Measurements from ENCODE around the gene ERVH48-1.
"Not testable (repeated sequence)": the region's sequence is repeated elsewhere in the genome, so short reads cannot be mapped to it uniquely, and the experiment has no call there.

Gene ERVH48-1

DNA sequence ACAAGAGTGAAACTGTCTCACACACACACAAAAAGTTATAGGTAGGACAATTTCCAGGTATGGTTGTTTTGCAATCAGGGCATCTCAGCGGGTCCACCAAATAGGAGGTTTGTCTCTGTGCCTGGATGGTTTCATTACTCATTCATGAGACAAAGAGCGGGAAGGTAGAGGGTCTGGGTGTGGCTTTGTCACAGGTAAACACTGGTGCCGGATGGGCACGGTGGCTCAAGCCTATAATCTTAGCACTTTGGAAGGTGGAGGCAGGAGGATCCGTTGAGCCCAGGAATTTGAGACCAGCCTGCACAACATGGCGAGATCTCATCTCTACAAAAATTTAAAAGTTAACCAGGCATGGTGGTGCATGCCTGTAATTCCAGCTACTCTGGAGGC, 16.3 kb upstream of the ERVH48-1 start:
- in situ Hi-C loops (cut with MboI; ENCODE audit: low sequenced_read_pairs) = no loop called here

DNA sequence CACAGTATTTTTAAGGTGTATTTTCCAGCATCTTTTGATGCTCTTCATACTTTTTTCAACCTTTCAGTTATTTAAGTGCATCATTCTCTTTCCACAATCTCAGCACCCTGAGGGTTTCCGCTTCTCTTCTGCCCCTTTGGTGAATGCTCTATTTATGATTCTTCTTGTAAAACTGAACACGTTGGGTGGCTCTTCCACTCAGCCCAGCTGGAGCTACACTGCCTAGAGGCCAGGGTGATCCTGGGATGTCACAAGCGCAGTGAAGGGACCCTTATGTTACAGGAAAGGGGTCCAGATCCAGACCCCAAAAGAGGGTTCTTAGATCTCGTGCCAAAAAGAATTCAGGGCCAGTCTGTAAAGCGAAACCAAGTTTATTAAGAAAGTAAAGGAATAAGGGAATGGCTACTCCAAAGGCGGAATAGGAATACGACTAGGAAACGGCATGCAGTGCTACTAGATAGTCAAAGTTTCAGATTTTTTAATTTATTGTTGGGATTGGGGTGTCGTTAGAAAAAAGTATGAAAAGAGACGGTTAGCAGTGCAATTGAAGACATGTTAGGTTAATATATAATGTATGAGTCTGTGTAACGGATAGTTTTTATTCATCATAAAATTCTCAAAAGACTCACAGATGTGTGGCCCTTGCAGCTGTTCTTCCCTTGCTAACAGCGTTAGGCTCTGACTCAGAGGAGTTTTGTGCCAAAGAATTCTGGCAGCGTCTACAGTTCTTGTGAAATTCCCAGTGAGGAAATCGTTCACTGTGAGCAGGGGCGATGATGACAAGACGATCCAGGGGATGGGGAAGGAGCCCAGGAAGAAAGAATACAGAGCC, 14.4 kb upstream of the ERVH48-1 start:
- in situ Hi-C loops (cut with MboI; ENCODE audit: low sequenced_read_pairs) = no loop called here

DNA sequence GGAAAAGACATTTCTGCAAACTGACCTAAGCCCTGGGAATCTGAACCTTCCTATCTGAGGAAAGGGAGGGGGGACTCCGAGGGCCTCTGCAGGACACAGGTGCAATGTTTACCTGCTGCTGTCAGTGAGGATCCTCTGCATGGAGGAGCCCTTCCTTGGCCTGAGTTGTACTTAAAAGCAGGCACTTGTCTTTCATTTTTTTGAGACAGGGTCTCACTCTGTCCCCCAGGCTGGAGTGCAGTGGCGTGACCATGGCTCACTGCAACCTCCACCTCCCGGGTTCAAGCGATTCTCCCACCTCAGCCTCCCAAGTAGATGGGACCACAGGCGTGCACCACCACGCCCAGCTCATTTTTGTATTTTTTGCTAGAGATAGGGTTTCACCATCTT, 13.2 kb upstream of the ERVH48-1 start:
- in situ Hi-C loops (cut with MboI; ENCODE audit: low sequenced_read_pairs) = not testable (repeated sequence)

- in situ Hi-C loops (cut with MboI; ENCODE audit: low sequenced_read_pairs) = no loop called here
Observed at GRCh38 chr21:42937960-42938605, 12.7 kb upstream of the ERVH48-1 start.

- in situ Hi-C loops (cut with MboI; ENCODE audit: low sequenced_read_pairs) = not testable (repeated sequence)
Observed at GRCh38 chr21:42937034-42937940, 11.9 kb upstream of the ERVH48-1 start.

DNA sequence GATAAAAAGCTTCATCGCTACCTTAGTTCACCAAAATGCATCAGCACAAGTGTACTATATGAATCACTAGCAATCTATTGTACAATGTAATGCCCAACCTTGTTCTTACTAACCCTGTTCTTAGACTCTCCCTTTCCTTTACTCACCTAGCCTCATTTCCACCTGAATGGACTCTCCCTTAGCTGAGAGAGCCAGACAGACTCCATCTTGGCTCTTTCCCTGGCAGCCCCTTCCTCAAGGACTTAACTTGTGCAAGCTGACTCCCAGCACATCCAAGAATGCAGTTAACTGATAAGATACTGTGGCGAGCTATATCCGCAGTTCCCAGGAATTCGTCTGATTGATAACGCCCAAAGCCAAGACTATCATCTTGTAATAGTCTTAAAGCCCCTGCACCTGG, 10.9 kb upstream of the ERVH48-1 start:
- in situ Hi-C loops (cut with MboI; ENCODE audit: low sequenced_read_pairs) = not testable (repeated sequence)

DNA sequence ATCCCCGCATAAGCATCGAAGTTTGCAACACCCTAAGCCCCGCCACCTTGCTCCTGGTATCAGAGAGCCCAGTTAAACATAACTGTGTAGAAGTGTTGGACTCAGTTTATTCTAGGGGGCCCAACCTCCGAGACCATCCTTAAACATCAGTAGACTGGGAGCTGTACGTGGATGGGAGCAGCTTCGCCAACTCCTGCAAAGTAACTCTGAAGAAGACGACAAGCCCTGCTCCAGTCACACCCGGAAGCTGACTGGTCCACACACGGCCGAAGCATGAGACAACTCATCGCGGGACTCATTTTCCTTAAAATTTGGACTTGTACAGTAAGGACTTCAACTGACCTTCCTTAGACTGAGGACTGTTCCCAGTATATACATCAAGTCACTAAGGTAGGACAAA, 8.5 kb upstream of the ERVH48-1 start:
- in situ Hi-C loops (cut with MboI; ENCODE audit: low sequenced_read_pairs) = not testable (repeated sequence)

DNA sequence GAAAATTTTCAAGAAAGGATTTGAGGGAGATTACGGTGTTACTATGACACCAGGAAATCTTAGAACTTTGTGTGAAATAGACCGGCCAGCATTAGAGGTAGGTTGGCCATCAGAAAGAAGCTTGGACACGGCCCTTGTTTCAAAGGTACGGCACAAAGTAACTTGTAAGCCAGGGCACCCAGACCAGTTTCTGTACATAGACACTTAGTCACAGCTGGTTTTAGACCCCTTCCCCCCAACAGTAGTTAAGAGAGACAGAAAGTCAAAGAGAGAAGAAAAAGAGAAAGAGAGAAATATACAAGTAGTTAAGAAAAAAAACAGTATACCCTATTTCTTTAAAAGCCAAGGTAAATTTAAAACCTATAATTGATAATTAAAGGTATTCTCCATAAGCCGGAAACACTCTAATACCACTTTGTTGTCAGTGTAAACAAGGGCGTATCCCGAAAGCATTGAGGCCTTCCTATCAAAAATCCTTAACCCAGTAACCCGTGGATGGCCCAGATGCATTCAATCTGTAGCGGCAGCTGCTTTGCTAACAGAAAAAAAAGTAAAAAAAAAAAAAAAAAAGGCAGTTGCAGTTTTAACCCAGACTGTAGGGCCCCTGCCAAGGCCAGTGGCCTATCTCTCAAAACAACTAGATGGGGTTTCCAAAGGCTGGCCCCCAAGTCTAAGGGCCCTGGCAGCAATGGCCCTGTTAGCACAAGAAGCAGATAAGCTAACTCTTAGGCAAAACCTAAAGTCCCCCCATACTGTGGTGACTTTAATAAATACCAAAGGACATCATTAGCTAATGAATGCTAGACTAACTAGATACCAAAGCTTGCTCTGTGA, 7.9 kb upstream of the ERVH48-1 start:
- in situ Hi-C loops (cut with MboI; ENCODE audit: low sequenced_read_pairs) = not testable (repeated sequence)

- in situ Hi-C loops (cut with MboI; ENCODE audit: low sequenced_read_pairs) = not testable (repeated sequence)
Observed at GRCh38 chr21:42932378-42933136, 7.1 kb upstream of the ERVH48-1 start.

- in situ Hi-C loops (cut with MboI; ENCODE audit: low sequenced_read_pairs) = no loop called here
Observed at GRCh38 chr21:42931560-42932235, 6.3 kb upstream of the ERVH48-1 start.

- in situ Hi-C loops (cut with MboI; ENCODE audit: low sequenced_read_pairs) = no loop called here
Observed at GRCh38 chr21:42929969-42930368, 4.5 kb upstream of the ERVH48-1 start.

- in situ Hi-C loops (cut with MboI; ENCODE audit: low sequenced_read_pairs) = not testable (repeated sequence)
Observed at GRCh38 chr21:42927474-42928200, 2.2 kb upstream of the ERVH48-1 start.

DNA sequence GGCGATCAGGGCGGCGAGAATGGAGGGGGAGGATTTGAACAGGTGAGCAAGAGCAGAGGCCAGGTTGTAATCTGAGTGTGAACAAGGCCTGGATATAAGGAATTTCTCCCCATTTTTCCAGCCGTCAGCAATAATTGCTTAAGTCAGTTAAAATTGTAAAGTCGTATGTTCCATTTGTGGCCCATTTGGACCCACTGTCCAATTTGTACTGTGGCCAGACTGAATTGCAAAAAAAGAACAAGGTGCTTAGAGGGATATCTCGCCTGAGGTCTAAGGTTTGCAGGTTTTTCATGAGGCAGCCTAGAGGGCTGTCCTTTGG, 1.0 kb downstream of the ERVH48-1 start:
- in situ Hi-C loops (cut with MboI; ENCODE audit: low sequenced_read_pairs) = no loop called here

DNA sequence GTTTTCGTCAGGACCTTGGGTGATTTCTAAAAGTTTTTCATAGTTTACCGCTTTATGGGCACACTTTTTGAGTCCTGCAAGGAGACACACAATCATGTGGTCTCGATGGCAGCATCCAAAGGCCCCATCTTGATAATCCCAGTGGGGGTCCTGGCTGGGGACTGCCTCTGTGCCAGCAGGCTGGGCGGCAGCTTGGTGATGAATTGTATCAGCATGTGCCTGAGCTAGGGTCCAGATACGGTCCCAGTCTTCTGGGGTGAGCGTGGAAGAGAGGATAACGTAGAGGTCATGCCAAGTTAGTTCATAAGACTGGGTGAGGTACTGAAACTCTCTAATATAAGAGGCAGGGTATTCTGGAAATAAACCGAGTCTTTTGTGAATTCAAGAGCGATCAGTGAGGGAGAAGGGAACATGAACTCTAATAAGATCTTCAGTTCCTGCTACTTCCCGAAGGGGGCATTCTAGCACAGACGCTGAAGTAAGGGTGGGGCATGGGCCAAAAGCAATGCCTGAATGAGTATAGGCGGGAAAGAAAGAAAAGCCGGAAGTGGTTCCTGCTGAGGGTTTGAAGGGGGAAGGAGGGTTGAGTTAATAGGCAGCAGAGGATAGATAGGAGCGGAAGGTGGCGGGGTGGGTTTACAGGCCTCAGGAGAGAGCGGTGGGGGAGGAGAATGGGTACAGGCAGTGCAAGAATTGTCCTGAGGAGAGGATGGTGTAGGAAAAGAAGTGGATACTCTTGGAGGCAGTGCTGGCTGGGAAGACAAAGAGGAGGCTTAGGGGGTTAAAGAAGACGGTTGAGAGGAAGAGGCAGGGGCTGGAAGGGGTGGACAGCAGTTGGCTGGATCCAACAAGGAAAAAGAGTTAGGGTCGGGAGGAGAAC, 1.6 kb downstream of the ERVH48-1 start:
- in situ Hi-C loops (cut with MboI; ENCODE audit: low sequenced_read_pairs) = no loop called here

DNA sequence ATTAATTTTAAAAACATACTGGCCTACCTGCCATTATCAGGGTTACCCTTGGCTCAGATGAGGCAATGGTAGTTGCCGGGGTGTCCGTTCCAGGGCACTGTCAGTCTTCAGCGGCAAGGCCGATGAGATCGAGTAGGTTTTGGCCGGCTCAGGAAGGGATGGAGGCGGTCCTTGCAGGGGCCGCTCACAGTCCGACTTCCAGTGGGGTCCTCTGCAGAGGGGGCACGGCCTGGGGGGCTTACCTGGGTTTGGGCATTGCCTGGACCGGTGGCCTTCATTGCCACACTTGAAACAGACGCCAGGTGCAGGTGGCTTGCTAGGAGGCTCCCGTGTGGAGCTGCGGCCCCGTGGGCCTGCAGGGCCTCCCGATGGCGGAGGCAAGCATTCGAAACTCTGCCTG, 2.5 kb downstream of the ERVH48-1 start:
- in situ Hi-C loops (cut with MboI; ENCODE audit: low sequenced_read_pairs) = no loop called here

DNA sequence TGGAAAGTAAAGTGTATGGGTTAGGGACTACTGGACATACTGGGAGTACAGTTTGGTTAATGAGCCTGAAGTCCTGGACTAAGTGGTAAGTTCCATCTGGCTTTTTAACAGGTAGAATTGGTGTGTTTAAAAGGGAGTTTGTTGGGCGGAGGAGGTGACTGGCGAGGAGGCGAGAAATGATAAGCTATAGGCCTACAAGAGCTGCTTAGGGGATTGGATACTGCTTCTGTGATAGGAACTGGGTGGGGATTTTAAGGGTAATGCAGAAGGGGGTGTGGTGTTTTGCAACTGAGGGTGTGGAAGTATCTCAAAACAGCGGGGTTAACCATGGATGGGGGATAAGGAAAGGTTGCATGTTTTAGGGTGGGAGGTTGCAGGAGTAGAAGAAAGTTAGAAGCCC, 3.5 kb downstream of the ERVH48-1 start:
- in situ Hi-C loops (cut with MboI; ENCODE audit: low sequenced_read_pairs) = no loop called here

DNA sequence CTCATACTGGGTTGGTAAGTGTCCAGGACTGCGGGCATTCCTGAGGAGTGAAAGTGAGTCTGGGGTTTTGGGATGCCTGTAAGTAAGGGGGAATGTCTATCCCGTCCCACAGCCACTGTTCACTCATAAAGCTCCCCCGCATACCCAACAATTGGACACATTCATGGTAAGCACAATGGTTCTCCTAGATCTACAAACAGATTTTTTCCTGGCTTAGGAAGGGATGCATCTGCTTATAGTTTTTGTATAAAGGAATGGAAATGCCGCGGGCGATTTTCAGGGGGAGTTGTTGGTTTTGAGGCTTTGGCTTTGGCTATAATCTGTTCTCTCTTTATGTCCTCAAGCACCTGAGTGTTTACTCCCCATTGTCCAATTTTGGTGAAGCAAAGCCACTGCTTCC, 7.1 kb downstream of the ERVH48-1 start:
- in situ Hi-C loops (cut with MboI; ENCODE audit: low sequenced_read_pairs) = no loop called here

DNA sequence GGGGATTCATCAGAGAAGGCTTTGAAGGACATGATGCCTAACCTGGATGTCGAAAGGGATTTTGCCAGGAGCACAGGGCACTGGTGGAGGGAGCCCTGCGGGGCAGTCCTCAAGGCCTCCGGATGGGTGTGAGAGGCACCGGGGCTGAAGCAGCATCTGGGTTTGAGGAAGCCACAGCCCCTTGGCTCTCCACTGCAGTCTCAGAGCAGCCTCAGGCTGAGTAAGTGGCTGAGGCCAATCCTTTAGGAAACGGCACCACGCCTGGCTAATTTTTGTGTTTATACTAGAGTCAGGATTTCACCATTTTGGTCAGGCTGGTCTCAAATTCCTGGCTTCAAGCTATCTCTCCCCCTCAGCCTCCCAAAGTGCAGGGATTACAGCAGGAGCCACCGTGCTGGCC, 12.0 kb downstream of the ERVH48-1 start:
- in situ Hi-C loops (cut with MboI; ENCODE audit: low sequenced_read_pairs) = no loop called here
